ENCODE results near the gene TFF1. TPM values are rescaled to one million over a fixed set of nuclear protein-coding genes. Genes with fewer than 3 reads are reported as not detected.

Gene TFF1
- total and polyA plus RNA-seq, 2 of the 4 experiments (the other 2 are of a cell fraction), result not detected

DNA sequence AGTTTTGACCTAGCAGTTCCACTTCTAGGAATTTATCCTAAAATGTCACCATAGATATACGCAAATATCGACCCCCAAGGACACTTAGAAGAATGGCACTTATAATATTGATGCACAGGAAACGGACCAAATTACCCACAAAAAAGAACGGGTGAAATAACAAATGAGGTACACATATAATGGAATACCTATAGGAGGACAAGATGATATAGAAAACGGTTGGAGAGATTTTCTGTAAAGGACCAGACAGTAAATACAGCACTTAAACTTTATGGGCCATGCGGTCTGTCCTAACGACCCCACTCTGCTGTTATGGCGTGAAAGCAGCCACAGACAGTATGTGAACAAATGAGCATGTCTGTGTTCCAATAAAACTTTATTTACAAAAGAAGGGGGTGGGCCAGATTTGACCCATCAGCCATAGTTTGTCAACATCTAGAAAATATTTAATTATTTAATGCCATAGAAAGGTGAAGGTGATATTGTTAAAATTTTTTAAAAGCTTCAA lies 27.2 kb upstream of the TFF1 start:
- Histone ChIP-seq H2AFZ (replicated peaks; ENCODE audit: low read length, poor library complexity) (no peak overlapping the region), H4K20me1 (ENCODE audit: insufficient read depth, low read length) (no peaks in the 10 kb centered on the region), H2AK5ac (ENCODE audit: low read depth, low read length) (no peak overlapping the region), H3K9me1 (ENCODE audit: insufficient read depth, low read length) (no peaks in the 10 kb centered on the region), H3K4me1 (ENCODE audit: control insufficient read depth, insufficient read depth, low read length) (no peaks in the 10 kb centered on the region), H4K5ac (ENCODE audit: low read depth, low read length) (no peak overlapping the region), H3K27me3 (ENCODE audit: control insufficient read depth, insufficient read depth, low read length) (peaks cover 31% of the 10 kb centered on the region), H3K4me2 (ENCODE audit: low read depth, low read length) (no peak overlapping the region), H4K8ac (ENCODE audit: low read depth in 2 of 2, low read length in 2 of 2) (no peak overlapping the region), H3K18ac (ENCODE audit: low read depth, low read length) (no peak overlapping the region), H3K4me3 (ENCODE audit: insufficient read depth, low read depth, low read length) (no peak overlapping the region), H3K36me3 (ENCODE audit: control insufficient read depth, insufficient read depth, low read length) (no peaks in the 10 kb centered on the region), H3K4ac (ENCODE audit: low read depth, low read length) (no peak overlapping the region), H3K79me1 (ENCODE audit: low read depth in 1 of 2, low read length in 2 of 2) (no peaks in the 10 kb centered on the region), H2AK9ac (replicated peaks; ENCODE audit: low read depth, low read length, poor library complexity) (no peak overlapping the region), H4K91ac (ENCODE audit: insufficient read depth, low read depth, low read length) (no peak overlapping the region), H3K27ac (ENCODE audit: insufficient read depth, low read length) (no peak overlapping the region), H3K9me3 (ENCODE audit: control insufficient read depth, insufficient read depth, low read length) (no peaks in the 10 kb centered on the region), H2BK20ac (ENCODE audit: low read depth, low read length) (no peak overlapping the region), H3K9ac (ENCODE audit: low read depth, low read length) (no peak overlapping the region), H2BK15ac (ENCODE audit: low read depth, low read length) (no peak overlapping the region), H2BK5ac (ENCODE audit: low read depth, low read length, poor library complexity, severe bottlenecking) (no peak overlapping the region), H3K56ac (ENCODE audit: extremely low read depth, insufficient read depth, low read length) (no peak overlapping the region), H3K14ac (replicated peaks; ENCODE audit: low read depth, low read length) (no peak overlapping the region), H3K23ac (ENCODE audit: low read depth, low read length) (no peak overlapping the region), H2BK120ac (ENCODE audit: low read depth, low read length) (no peak overlapping the region)
- no peak for TF ChIP-seq CHD1 (IDR thresholded peaks at IDR 0.05; ENCODE audit: low read depth, low read length)
- TF ChIP-seq MAFK (IDR thresholded peaks at IDR 0.05; ENCODE audit: low read depth, low read length), result no peak
- no peak for TF ChIP-seq MAZ (IDR thresholded peaks at IDR 0.05; ENCODE audit: borderline replicate concordance, low read depth, low read length)
- no peak for TF ChIP-seq RFX5 (IDR thresholded peaks at IDR 0.05; ENCODE audit: low read depth, low read length)
- TF ChIP-seq CEBPB (IDR thresholded peaks at IDR 0.05; ENCODE audit: low read depth, low read length), result no peak
- no peak for TF ChIP-seq MXI1 (IDR thresholded peaks at IDR 0.05; ENCODE audit: borderline replicate concordance, low read depth, low read length)
- TF ChIP-seq NFE2L2 (IDR thresholded peaks at IDR 0.05; ENCODE audit: low read depth, low read length), result no peak
- TF ChIP-seq, protein P1, sequence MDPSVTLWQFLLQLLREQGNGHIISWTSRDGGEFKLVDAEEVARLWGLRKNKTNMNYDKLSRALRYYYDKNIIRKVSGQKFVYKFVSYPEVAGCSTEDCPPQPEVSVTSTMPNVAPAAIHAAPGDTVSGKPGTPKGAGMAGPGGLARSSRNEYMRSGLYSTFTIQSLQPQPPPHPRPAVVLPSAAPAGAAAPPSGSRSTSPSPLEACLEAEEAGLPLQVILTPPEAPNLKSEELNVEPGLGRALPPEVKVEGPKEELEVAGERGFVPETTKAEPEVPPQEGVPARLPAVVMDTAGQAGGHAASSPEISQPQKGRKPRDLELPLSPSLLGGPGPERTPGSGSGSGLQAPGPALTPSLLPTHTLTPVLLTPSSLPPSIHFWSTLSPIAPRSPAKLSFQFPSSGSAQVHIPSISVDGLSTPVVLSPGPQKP (IDR thresholded peaks at IDR 0.05; ENCODE audit: borderline replicate concordance, low read depth, low read length), result no peak
- TF ChIP-seq RCOR1 (IDR thresholded peaks at IDR 0.05; ENCODE audit: insufficient replicate concordance, low read length), result no peak
- TF ChIP-seq, protein P2, sequence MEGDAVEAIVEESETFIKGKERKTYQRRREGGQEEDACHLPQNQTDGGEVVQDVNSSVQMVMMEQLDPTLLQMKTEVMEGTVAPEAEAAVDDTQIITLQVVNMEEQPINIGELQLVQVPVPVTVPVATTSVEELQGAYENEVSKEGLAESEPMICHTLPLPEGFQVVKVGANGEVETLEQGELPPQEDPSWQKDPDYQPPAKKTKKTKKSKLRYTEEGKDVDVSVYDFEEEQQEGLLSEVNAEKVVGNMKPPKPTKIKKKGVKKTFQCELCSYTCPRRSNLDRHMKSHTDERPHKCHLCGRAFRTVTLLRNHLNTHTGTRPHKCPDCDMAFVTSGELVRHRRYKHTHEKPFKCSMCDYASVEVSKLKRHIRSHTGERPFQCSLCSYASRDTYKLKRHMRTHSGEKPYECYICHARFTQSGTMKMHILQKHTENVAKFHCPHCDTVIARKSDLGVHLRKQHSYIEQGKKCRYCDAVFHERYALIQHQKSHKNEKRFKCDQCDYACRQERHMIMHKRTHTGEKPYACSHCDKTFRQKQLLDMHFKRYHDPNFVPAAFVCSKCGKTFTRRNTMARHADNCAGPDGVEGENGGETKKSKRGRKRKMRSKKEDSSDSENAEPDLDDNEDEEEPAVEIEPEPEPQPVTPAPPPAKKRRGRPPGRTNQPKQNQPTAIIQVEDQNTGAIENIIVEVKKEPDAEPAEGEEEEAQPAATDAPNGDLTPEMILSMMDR (conservative IDR thresholded peaks at IDR 0.05; ENCODE audit: low read depth, low read length), result no peak
- no peak for TF ChIP-seq BHLHE40 (IDR thresholded peaks at IDR 0.05; ENCODE audit: low read depth, low read length)
- no peak for TF ChIP-seq SMC3 (IDR thresholded peaks at IDR 0.05; ENCODE audit: low read depth, low read length)
- TF ChIP-seq POLR2A (IDR thresholded peaks at IDR 0.05; ENCODE audit: low read depth, low read length), result no peak
- TF ChIP-seq FOS (IDR thresholded peaks at IDR 0.05; ENCODE audit: low read depth, low read length), result no peak
- TF ChIP-seq RAD21 (IDR thresholded peaks at IDR 0.05; ENCODE audit: low read length), result no peak
- TF ChIP-seq, protein P3, sequence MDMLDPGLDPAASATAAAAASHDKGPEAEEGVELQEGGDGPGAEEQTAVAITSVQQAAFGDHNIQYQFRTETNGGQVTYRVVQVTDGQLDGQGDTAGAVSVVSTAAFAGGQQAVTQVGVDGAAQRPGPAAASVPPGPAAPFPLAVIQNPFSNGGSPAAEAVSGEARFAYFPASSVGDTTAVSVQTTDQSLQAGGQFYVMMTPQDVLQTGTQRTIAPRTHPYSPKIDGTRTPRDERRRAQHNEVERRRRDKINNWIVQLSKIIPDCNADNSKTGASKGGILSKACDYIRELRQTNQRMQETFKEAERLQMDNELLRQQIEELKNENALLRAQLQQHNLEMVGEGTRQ (IDR thresholded peaks at IDR 0.05; ENCODE audit: low read depth, low read length), result no peak
- CTCF ChIA-PET, result no interaction called here
- POLR2A ChIA-PET (ENCODE audit: unreplicated experiment), result no interaction called here
- intact Hi-C loops (cut with micrococcal nuclease) (no loop called here), in situ Hi-C loops (cut with MboI; ENCODE audit: low sequenced_read_pairs) (no loop called here), dilution Hi-C loops (cut with HindIII; ENCODE audit: low sequenced_read_pairs, unreplicated experiment) (no loop called here)
- no peak for ATAC-seq (ENCODE audit: low read depth)
- BruUV-seq (replicated peaks), result no TSS peak
- no peak for DNase-seq
- 33% methylated on average over 2 of the region's 8 CpGs; no CpG with 5 or more reads in 1 of the 2 experiments for WGBS, 2 experiments (ENCODE audit: extremely low coverage in 2 of 2, insufficient read length in 1 of 2)
